Thyroid gland (tissue), 4 donors: Measurements from ENCODE around the gene APOL3.

ENCODE experiments used
- CTCF ChIP-seq, 6 experiments: fragments of 200-600 bp in 3 of 6; fragments of 450-650 bp in 3 of 6; sonication (generic) in 3 of 6; IDR thresholded peaks; one replicate each; pipeline ENCODE4 v1.5.1; 2016 to 2019; ENCODE audit warnings: antibody characterized with exemption in 6 of 6, mild to moderate bottlenecking in 2 of 6, inconsistent platforms in 1 of 6, moderate library complexity in 1 of 6
- POLR2A ChIP-seq, 2 donors: fragments of 450-650 bp; IDR thresholded peaks; one replicate each; pipeline ENCODE4 v1.6.1; 2017; ENCODE audit warnings: antibody characterized with exemption in 2 of 2, mild to moderate bottlenecking in 2 of 2, moderate library complexity in 1 of 2

GRCh38 chr22:36201630-36202319 is 41.2 kb upstream of the APOL3 start, which contains the start of gene APOL4:
- TF ChIP-seq CTCF (IDR thresholded peaks at IDR 0.05) = no peak
- no peak for TF ChIP-seq POLR2A (IDR thresholded peaks at IDR 0.05)
